Duodenal mucosa (tissue), 2 donors: ENCODE data around the gene HPN.

Experiments
- H3K27ac ChIP-seq: one replicate; pipeline ENCODE4 v1.7.0; 2013; ENCODE audit warnings: low read depth, low read length
- H3K27me3 ChIP-seq, 2 donors: one replicate each; pipeline ENCODE4 v1.7.0; 2013; ENCODE audit warnings: low read length in 2 of 2, control low read depth in 1 of 2; ENCODE audit not compliant: insufficient read depth in 2 of 2, control insufficient read depth in 1 of 2
- H3K36me3 ChIP-seq, 2 donors: one replicate each; pipeline ENCODE4 v1.7.0; 2013; ENCODE audit warnings: low read length in 2 of 2, control low read depth in 1 of 2; ENCODE audit not compliant: insufficient read depth in 2 of 2, control insufficient read depth in 1 of 2
- H3K4me1 ChIP-seq, 2 donors: one replicate each; pipeline ENCODE4 v1.7.0; 2013; ENCODE audit warnings: low read length in 2 of 2, control low read depth in 1 of 2; ENCODE audit not compliant: insufficient read depth in 2 of 2, control insufficient read depth in 1 of 2
- H3K4me3 ChIP-seq, 2 donors: one replicate each; pipeline ENCODE4 v1.7.0; 2013; ENCODE audit warnings: low read length in 2 of 2, low read depth in 1 of 2
- H3K9ac ChIP-seq, 2 donors: one replicate each; pipeline ENCODE4 v1.7.0; 2013; ENCODE audit warnings: low read length in 2 of 2, low read depth in 1 of 2
- H3K9me3 ChIP-seq, 2 donors: one replicate each; pipeline ENCODE4 v1.7.0; 2013; ENCODE audit warnings: low read length in 2 of 2, control low read depth in 1 of 2; ENCODE audit not compliant: control insufficient read depth in 1 of 2

Gene HPN

DNA sequence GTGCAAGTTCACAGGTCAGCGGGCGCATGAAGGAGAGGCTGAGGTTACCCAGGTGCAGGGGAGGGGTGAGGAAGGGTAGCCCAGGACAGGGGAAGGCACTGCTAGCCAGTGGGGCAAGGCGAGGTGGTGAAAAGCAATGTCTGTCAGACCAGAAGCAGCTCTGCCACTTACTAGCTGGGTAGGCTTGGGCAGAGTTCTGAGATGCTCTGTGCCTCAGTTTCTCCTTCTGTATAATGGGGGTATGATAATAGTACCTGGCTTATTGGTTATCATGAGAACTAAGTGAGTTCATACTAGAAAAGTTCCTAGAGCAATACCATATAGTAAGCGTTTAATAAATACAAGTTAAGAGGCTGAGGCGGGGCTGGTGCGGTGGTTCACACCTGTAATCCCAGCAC lies 25.6 kb upstream of the HPN start:
- Histone ChIP-seq H3K4me1 (peaks cover 7 to 34% of the 10 kb centered on the region in 2 donors), H3K36me3 (peaks cover 27 to 56% of the 10 kb centered on the region in 2 donors), H3K27ac (no peak overlapping the region)

DNA sequence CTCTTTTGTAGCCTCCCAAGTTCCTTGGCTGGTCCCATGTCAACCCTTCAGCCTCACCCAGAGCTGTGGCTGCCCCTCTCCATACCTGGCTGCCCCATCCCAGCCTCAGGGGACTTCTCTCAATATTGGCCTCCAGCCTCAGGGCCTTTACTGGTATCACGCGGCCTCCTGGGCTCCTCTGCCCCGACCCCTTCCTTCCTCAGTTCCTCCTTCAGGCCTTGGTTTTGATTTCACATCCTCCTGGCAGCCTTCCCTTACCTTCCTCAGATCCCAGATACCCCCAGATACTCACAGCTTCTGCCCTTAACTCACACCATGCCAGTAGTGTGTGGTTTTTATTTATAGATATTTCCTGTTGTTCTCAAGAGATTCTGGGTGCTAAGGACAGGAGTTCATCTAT lies 24.0 kb upstream of the HPN start:
- H3K27ac ChIP-seq = no peak overlapping the region
- H3K27me3 ChIP-seq = no peaks in the 10 kb centered on the region
- H3K4me3 ChIP-seq = no peak overlapping the region
- peaks cover 35 to 68% of the 10 kb centered on the region in 2 donors for H3K36me3 ChIP-seq
- H3K9ac ChIP-seq = no peak overlapping the region
- H3K4me1 ChIP-seq = peaks cover 7 to 21% of the 10 kb centered on the region in 2 donors
- H3K9me3 ChIP-seq = no peaks in the 10 kb centered on the region

More for the DNA sequence above, 25.6 kb upstream of the HPN start:
- no peak overlapping the region for H3K4me3 ChIP-seq
- no peak overlapping the region for H3K9ac ChIP-seq
- H3K27me3 ChIP-seq = no peaks in the 10 kb centered on the region
- H3K9me3 ChIP-seq = no peaks in the 10 kb centered on the region

DNA sequence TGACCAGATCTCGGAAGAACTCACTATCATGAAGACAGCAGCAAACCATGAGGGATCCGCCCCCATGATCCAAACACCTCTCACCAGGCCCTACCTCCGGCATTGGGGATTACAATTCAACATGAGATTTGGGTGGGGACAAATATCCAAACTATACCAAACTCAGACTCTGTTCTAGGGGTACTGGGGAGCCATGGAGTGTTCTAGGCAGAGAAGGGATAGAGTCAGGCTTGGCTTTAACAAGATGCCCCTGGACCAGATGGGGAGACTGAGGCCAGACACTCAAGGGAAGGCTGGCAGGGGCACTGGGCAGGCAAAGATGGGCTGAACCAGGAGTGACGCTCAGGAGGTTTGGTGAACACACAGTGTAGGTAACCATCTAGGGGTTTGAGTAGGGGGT lies 23.1 kb upstream of the HPN start:
- no peaks in the 10 kb centered on the region for H3K9me3 ChIP-seq
- no peak overlapping the region for H3K9ac ChIP-seq
- H3K36me3 ChIP-seq = peaks cover 40 to 74% of the 10 kb centered on the region in 2 donors
- peaks cover 2 to 12% of the 10 kb centered on the region in 2 donors for H3K4me1 ChIP-seq
- H3K27ac ChIP-seq = no peak overlapping the region
- H3K27me3 ChIP-seq = no peaks in the 10 kb centered on the region
- no peak overlapping the region for H3K4me3 ChIP-seq

DNA sequence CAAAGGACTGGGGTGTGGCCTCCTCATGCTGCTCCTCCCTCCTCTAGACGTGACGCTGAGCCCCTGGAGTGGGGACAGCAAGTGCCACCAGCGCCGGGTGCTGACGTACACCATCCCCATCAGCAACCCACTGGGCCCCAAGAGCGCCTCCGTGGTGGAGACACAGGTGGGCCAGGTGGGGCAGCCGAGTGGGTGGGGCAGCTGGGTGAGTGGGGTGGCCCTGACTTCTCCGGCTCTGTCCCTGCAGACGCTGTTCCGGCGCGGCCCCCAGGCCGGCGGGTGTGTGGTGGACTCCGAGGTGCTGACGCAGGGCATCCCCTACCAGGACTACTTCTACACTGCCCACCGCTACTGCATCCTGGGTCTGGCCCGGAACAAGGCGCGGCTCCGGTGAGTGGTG lies 22.4 kb upstream of the HPN start:
- no peak overlapping the region for H3K9ac ChIP-seq
- H3K4me3 ChIP-seq = no peak overlapping the region
- H3K27me3 ChIP-seq = no peaks in the 10 kb centered on the region
- no peak overlapping the region for H3K27ac ChIP-seq
- H3K4me1 ChIP-seq = peaks cover 0 to 5% of the 10 kb centered on the region in 2 donors
- peaks cover 47 to 82% of the 10 kb centered on the region in 2 donors for H3K36me3 ChIP-seq
- no peaks in the 10 kb centered on the region for H3K9me3 ChIP-seq

DNA sequence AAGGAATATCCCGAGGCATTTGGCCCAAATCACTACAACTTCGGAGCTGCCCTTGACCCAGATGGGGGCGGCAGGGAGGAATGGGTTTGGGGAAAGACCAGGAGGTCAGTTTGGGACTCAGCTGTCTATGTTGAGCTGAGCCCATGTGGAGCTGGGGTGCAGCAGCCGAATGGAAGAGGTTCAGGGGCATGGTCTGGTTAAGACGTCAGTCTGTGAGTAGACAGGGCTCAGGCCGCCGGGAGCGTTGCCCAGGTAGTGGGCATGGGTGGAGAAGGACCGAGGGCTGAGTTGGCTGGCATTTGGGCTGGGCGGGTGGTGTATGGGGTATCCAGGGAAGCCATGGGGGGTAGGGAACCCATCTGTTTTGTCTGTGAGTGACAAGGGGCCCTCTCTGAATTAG lies 20.5 kb upstream of the HPN start:
- Histone ChIP-seq H3K36me3 (peaks cover 46 to 86% of the 10 kb centered on the region in 2 donors), H3K27ac (no peak overlapping the region), H3K27me3 (no peaks in the 10 kb centered on the region), H3K4me3 (no peak overlapping the region), H3K9me3 (no peaks in the 10 kb centered on the region), H3K9ac (no peak overlapping the region), H3K4me1 (no peaks in the 10 kb centered on the region)

DNA sequence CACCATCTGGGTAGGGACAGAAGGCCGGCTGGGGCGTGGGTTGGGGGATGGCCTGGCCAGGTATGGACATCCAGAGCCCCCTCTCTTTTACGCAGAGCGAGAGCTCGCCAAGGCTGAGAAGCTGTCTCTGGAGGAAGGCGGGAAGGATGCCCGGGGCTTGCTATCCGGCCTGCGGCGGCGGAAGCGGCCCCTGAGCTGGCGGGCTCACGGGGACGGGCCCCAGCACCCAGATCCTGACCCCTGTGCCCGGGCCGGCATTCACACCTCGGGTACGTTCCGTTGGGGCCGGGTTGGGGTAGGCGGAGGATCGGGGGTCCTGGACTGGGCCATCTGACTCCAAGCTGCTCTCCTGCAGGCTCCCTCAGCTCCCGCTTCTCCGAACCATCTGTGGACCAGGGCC lies 19.9 kb upstream of the HPN start:
- Histone ChIP-seq H3K9ac (no peak overlapping the region), H3K4me1 (no peaks in the 10 kb centered on the region), H3K36me3 (peaks cover 45 to 88% of the 10 kb centered on the region in 2 donors), H3K4me3 (no peak overlapping the region), H3K9me3 (no peaks in the 10 kb centered on the region), H3K27me3 (no peaks in the 10 kb centered on the region), H3K27ac (no peak overlapping the region)

DNA sequence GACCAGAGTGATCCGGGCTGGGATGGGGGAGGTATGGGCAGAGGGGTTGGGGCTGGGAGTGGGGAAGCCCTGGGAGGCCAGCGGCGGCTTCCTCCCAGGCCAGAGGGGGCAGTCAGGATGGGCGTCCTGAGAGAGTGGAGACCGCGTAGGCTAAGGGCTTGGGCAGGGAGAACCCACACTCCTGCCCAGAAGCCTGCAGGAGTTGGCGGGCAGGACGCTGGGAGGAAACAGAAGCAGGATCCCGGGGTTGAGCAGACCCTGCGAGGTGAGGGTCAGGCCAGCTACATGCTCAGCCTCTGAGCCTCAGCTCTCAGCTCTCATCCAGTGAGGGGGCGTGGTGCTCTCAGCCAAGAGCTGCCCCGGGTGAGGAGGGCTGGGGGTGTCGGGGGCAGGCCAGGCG lies 19.1 kb upstream of the HPN start:
- Histone ChIP-seq H3K27me3 (no peaks in the 10 kb centered on the region), H3K4me3 (no peak overlapping the region), H3K4me1 (no peaks in the 10 kb centered on the region), H3K9me3 (no peaks in the 10 kb centered on the region), H3K36me3 (peaks cover 48 to 90% of the 10 kb centered on the region in 2 donors), H3K27ac (no peak overlapping the region), H3K9ac (no peak overlapping the region)

DNA sequence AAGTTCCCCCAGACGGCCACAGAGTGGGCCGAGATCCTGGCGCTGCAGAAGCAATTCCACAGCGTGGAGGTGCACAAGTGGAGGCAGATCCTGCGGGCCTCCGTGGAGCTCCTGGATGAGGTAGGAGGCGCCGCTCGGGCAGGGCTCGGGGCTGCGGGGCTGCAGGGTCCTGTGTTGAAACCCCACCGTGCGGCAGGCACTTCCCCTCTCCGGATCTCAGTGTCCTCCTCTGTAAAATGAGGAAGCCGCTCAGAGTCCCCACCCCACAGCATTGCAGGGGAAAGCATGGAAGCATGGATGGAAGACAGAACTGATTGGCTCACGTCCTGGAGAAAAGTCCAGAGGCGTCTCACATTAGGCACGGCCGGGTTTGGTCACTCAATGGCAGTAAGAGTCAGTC lies 18.1 kb upstream of the HPN start:
- Histone ChIP-seq H3K27ac (no peak overlapping the region), H3K27me3 (no peaks in the 10 kb centered on the region), H3K9me3 (no peaks in the 10 kb centered on the region), H3K4me3 (no peak overlapping the region), H3K9ac (no peak overlapping the region), H3K4me1 (no peaks in the 10 kb centered on the region), H3K36me3 (peaks cover 49 to 89% of the 10 kb centered on the region in 2 donors)

DNA sequence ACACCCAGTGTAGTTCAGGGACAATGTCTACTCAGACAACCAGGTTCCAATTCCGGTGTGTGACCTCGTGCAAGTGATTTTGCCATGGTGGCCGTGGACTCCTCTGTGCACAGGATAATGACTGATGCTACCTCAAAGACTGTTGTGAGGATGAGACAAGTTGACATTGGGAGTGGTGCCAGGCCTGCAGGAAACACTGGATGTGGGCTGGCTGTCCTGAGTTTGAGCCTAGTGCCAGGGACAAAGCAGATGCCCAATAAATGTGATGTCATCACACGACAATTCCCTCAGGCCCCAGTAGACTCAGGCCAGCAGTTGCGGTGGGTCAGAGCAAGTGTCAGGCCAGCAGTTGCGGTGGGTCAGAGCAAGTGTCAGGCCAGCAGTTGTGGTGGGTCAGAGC lies 17.4 kb upstream of the HPN start:
- H3K4me3 ChIP-seq = no peak overlapping the region
- peaks cover 44 to 82% of the 10 kb centered on the region in 2 donors for H3K36me3 ChIP-seq
- no peaks in the 10 kb centered on the region for H3K27me3 ChIP-seq
- no peak overlapping the region for H3K9ac ChIP-seq
- no peak overlapping the region for H3K27ac ChIP-seq
- H3K9me3 ChIP-seq = no peaks in the 10 kb centered on the region
- H3K4me1 ChIP-seq = no peaks in the 10 kb centered on the region

DNA sequence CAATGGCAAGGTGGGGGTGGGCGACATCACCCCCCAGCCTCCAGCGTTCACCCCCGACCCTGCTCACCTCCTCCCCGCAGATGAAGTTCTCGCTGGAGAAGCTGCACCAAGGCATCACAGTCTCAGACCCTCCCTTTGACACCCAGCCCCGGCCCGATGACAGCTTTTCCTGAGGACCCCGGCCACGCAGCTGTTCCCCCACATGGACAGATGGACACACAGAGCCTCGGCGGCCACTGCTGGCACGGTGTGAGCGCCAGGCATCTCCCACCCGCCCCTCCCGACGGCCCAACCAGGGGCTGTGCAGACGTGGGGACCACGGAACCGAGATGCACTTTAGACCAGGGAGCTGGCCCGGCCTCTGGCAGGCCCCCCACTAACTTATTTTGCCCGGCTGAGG lies 15.6 kb upstream of the HPN start:
- no peak overlapping the region for H3K9ac ChIP-seq
- no peak overlapping the region for H3K27ac ChIP-seq
- no peak overlapping the region for H3K4me3 ChIP-seq
- no peaks in the 10 kb centered on the region for H3K27me3 ChIP-seq
- peaks cover 36 to 63% of the 10 kb centered on the region in 2 donors for H3K36me3 ChIP-seq
- H3K4me1 ChIP-seq = peaks cover 3 to 5% of the 10 kb centered on the region in 2 donors
- no peaks in the 10 kb centered on the region for H3K9me3 ChIP-seq

DNA sequence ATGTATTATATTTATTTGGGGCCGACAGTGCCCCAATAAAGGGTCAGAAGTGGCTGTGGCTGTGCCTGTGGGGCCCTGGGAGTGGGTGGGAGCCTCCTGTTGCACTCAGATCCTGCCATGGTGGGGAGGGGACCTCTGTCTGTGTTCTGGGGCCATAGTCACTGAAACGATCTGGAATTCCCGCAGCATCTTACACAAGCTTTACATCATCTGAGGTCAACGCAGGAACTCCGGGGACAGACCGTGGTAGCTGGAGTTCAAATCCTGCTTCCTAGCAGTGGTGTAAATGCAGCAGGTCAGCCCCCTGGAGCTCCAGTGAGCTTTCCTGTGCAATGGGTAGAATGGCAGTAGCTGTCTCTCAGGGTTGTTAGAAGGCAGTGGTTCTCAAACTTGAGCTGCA lies 15.1 kb upstream of the HPN start:
- Histone ChIP-seq H3K36me3 (peaks cover 32 to 59% of the 10 kb centered on the region in 2 donors), H3K4me1 (peaks cover 3 to 5% of the 10 kb centered on the region in 2 donors), H3K27ac (no peak overlapping the region), H3K9me3 (no peaks in the 10 kb centered on the region), H3K9ac (no peak overlapping the region), H3K4me3 (no peak overlapping the region), H3K27me3 (peaks cover 2 to 4% of the 10 kb centered on the region in 2 donors)
